Measurements from ENCODE around the gene CDH13.

CDH13 gene

DNA sequence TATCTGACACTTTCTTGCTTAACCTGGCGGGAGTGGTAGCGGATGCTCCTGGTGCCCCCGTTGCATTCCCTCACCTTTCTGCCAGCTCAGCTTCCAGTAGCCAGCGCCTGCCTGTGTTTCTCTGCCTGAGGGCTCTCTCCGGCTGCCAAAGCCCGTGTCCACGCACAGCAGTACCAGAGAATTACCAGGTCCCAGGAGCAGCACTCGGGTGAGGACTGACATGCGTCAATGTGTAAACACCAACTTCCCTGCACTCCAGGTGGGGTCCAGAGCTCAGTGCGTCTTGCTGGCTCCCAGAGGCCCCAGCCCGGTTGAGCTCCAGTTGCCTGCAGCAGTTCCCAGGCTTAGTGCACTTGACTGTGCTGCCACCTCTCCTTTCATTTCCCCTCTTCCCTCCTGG, 54.8 kb downstream of the CDH13 start:
- TF ChIP-seq FOXP2 (optimal IDR thresholded peaks at IDR 0.05; ENCODE audit: borderline replicate concordance, extremely low read depth, extremely low read length, insufficient read depth) (no peak), SIN3A (IDR thresholded peaks at IDR 0.05; ENCODE audit: borderline replicate concordance, insufficient read depth, low read length) (no peak), POLR2AphosphoS5 (IDR thresholded peaks at IDR 0.05; ENCODE audit: low read depth, low read length) (no peak), TAF1 (IDR thresholded peaks at IDR 0.05; ENCODE audit: borderline replicate concordance, insufficient read depth, low read length) (no peak)
- TF ChIP-seq, protein P1, sequence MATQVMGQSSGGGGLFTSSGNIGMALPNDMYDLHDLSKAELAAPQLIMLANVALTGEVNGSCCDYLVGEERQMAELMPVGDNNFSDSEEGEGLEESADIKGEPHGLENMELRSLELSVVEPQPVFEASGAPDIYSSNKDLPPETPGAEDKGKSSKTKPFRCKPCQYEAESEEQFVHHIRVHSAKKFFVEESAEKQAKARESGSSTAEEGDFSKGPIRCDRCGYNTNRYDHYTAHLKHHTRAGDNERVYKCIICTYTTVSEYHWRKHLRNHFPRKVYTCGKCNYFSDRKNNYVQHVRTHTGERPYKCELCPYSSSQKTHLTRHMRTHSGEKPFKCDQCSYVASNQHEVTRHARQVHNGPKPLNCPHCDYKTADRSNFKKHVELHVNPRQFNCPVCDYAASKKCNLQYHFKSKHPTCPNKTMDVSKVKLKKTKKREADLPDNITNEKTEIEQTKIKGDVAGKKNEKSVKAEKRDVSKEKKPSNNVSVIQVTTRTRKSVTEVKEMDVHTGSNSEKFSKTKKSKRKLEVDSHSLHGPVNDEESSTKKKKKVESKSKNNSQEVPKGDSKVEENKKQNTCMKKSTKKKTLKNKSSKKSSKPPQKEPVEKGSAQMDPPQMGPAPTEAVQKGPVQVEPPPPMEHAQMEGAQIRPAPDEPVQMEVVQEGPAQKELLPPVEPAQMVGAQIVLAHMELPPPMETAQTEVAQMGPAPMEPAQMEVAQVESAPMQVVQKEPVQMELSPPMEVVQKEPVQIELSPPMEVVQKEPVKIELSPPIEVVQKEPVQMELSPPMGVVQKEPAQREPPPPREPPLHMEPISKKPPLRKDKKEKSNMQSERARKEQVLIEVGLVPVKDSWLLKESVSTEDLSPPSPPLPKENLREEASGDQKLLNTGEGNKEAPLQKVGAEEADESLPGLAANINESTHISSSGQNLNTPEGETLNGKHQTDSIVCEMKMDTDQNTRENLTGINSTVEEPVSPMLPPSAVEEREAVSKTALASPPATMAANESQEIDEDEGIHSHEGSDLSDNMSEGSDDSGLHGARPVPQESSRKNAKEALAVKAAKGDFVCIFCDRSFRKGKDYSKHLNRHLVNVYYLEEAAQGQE (IDR thresholded peaks at IDR 0.05; ENCODE audit: insufficient read depth in 1 of 2, low read depth in 2 of 2, low read length in 2 of 2), result no peak

DNA sequence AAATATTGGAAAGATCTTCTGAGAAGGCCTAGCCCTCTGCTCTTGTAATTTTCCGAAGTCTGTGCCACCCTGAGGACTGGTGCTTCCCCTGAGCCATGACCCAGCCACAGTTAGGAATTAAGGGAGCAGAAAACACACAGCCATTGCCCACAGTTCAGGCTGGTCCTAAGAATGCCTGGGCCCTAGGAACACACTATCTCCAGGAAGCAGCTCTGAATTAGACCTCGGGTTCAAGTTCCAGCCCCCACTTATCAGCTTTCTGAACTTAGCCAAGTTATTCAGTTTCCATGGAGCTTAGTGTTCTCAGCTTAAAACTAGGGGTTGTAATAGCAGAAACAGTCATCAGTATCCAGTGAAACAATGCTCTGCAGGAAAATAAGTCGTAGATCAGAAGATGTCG, 56.0 kb downstream of the CDH13 start:
- TF ChIP-seq, protein P1 (IDR thresholded peaks at IDR 0.05; ENCODE audit: insufficient read depth in 1 of 2, low read depth in 2 of 2, low read length in 2 of 2), result no peak
- TF ChIP-seq TAF1 (IDR thresholded peaks at IDR 0.05; ENCODE audit: borderline replicate concordance, insufficient read depth, low read length) (no peak), POLR2AphosphoS5 (IDR thresholded peaks at IDR 0.05; ENCODE audit: low read depth, low read length) (no peak), FOXP2 (optimal IDR thresholded peaks at IDR 0.05; ENCODE audit: borderline replicate concordance, extremely low read depth, extremely low read length, insufficient read depth) (no peak), SIN3A (IDR thresholded peaks at IDR 0.05; ENCODE audit: borderline replicate concordance, insufficient read depth, low read length) (no peak)

DNA sequence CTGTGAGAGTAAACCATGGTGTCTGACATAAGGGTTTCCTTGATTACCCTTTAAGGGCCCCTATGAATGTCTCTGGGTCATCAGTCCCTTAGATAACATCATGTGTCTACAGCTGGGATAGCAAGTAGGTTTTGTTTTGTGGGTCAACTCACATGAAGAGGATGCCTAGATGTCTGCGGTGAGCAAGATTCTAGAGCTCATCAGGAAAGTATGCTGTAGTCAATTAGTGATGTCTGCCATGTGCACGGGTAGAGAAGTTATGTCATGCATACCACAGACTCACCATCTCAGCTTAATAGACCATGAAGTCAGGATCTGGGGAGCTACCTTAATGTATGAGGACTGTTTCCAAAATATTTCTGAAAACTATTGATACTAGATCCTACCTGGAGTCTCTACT, 57.5 kb downstream of the CDH13 start:
- TF ChIP-seq POLR2AphosphoS5 (IDR thresholded peaks at IDR 0.05; ENCODE audit: low read depth, low read length) (no peak), SIN3A (IDR thresholded peaks at IDR 0.05; ENCODE audit: borderline replicate concordance, insufficient read depth, low read length) (no peak), TAF1 (IDR thresholded peaks at IDR 0.05; ENCODE audit: borderline replicate concordance, insufficient read depth, low read length) (no peak), FOXP2 (optimal IDR thresholded peaks at IDR 0.05; ENCODE audit: borderline replicate concordance, extremely low read depth, extremely low read length, insufficient read depth) (no peak)
- TF ChIP-seq, protein P1 (IDR thresholded peaks at IDR 0.05; ENCODE audit: insufficient read depth in 1 of 2, low read depth in 2 of 2, low read length in 2 of 2), result no peak

DNA sequence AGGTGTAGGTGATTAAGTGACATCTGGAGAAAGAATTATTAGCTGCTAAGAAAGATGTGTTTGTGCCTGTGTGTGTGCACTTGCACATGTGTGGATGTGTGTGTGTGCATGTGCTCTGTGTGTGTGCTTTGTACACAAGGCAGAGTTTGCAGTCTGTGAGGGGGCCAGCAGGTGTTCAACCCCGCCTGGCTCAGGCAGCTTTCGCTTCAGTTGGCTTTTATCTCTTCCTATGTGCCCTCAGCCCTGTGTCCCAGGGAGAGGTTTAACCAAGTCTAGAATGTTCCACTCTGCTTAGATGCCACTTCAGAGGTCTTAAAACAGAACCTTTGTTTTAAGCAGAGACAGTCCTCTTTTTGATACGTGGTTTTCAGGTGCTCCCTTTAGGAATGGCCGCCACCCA, 58.8 kb downstream of the CDH13 start:
- TF ChIP-seq POLR2AphosphoS5 (IDR thresholded peaks at IDR 0.05; ENCODE audit: low read depth, low read length) (no peak), FOXP2 (optimal IDR thresholded peaks at IDR 0.05; ENCODE audit: borderline replicate concordance, extremely low read depth, extremely low read length, insufficient read depth) (no peak), TAF1 (IDR thresholded peaks at IDR 0.05; ENCODE audit: borderline replicate concordance, insufficient read depth, low read length) (no peak)
- TF ChIP-seq, protein P1 (IDR thresholded peaks at IDR 0.05; ENCODE audit: insufficient read depth in 1 of 2, low read depth in 2 of 2, low read length in 2 of 2), result no peak
